NOMO-1 (cell line): Measurements from ENCODE around the gene COPS7B.
"Not testable (repeated sequence)": the region's sequence is repeated elsewhere in the genome, so short reads cannot be mapped to it uniquely, and the experiment has no call there.

ENCODE experiments used
- DNase-seq, 2 experiments: peaks; one replicate each; lab custom pipeline; 2025; ENCODE audit not compliant: unreplicated experiment in 2 of 2; lab: John Stamatoyannopoulos, UW

The COPS7B gene

GRCh38 chr2:231786177-231786916 lies at the start of gene COPS7B:
TSS of gene COPS7B (plus strand) at chr2:231786445. CDS start at chr2:231788571, 2,126 bp downstream.
- DNase-seq, result peak; percentile 67 to 87

GRCh38 chr2:231737761-231738160 lies 48.5 kb upstream of the COPS7B start:
- DNase-seq, result no peak

GRCh38 chr2:231743376-231744116 lies 42.7 kb upstream of the COPS7B start:
- DNase-seq, result no peak

GRCh38 chr2:231745303-231746038 lies 40.8 kb upstream of the COPS7B start:
- DNase-seq, result no peak

- DNase-seq, result not testable (repeated sequence)
These were observed 37.9 kb upstream of the COPS7B start for GRCh38 chr2:231748153-231748896.

GRCh38 chr2:231749016-231749415 lies 37.2 kb upstream of the COPS7B start:
- not testable (repeated sequence) for DNase-seq

- DNase-seq, result no peak
These were observed 35.0 kb upstream of the COPS7B start for GRCh38 chr2:231751042-231751815.

- no peak for DNase-seq
These were observed 34.2 kb upstream of the COPS7B start for GRCh38 chr2:231752061-231752460.

- no peak for DNase-seq
These were observed 24.5 kb upstream of the COPS7B start for GRCh38 chr2:231761735-231762134.

- no peak for DNase-seq
These were observed 22.1 kb upstream of the COPS7B start for GRCh38 chr2:231764124-231764523.

- no peak for DNase-seq
These were observed 21.5 kb upstream of the COPS7B start for GRCh38 chr2:231764760-231765159.

GRCh38 chr2:231765496-231765929 lies 20.7 kb upstream of the COPS7B start:
- no peak for DNase-seq

- DNase-seq, result peak; percentile 6 to 48
These were observed 16.8 kb upstream of the COPS7B start for GRCh38 chr2:231769170-231770136.

GRCh38 chr2:231780123-231780908 lies 5.9 kb upstream of the COPS7B start:
- DNase-seq, result peak in 1 of 2 experiments; percentile 14

GRCh38 chr2:231780909-231781797 lies 5.1 kb upstream of the COPS7B start, which contains the start of gene PDE6D:
TSS of gene PDE6D (minus strand) at chr2:231781282. CDS start at chr2:231781114, 168 bp downstream.
- DNase-seq, result peak; percentile 87 to 94

GRCh38 chr2:231781798-231782726 lies 4.2 kb upstream of the COPS7B start:
- DNase-seq, result peak in 1 of 2 experiments; percentile 68
